Mesenteric fat pad (tissue), 1 donor: ENCODE data around the gene TMEM125. TPM values are rescaled to one million over a fixed set of nuclear protein-coding genes. Genes with fewer than 3 reads are reported as not detected.
A peak's percentile ranks its signal among the peaks of the same experiment; 100 is the strongest.

Source experiments
- DNase-seq: peaks from one replicate; pipeline ENCODE4 v3.0.0-alpha.2; 2020; ENCODE audit warnings: low spot score
- total RNA-seq: library from RNA; stranded (reverse); fragmentation: NEBNext Ultra II Directional; extraction: Animal tissue kit (Norgen Biotek cat#: 25700); gene quantifications from one replicate; pipeline ENCODE4 v1.2.1, GENCODE V29; 2021
- donor health status: DM: yes; HTN: yes; CAD: no.

TMEM125 gene
- total RNA-seq, 1 donor from 2014 or later = not detected

- DNase-seq = no peak
These were observed 19.3 kb downstream of the TMEM125 start for GRCh38 chr1:43288785-43289706.

GRCh38 chr1:43292216-43292615 is 22.4 kb downstream of the TMEM125 start:
- no peak for DNase-seq

GRCh38 chr1:43292679-43293078 is 22.9 kb downstream of the TMEM125 start:
- no peak for DNase-seq

- DNase-seq = no peak
These were observed 23.4 kb downstream of the TMEM125 start for GRCh38 chr1:43293176-43293575.

GRCh38 chr1:43293896-43294760 is 24.3 kb downstream of the TMEM125 start:
- no peak for DNase-seq

GRCh38 chr1:43294761-43295160 is 25.0 kb downstream of the TMEM125 start:
- DNase-seq = no peak

GRCh38 chr1:43296207-43296606 is 26.4 kb downstream of the TMEM125 start:
- no peak for DNase-seq

- DNase-seq = no peak
These were observed 28.3 kb downstream of the TMEM125 start for GRCh38 chr1:43298055-43298454.

- no peak for DNase-seq
These were observed 29.3 kb downstream of the TMEM125 start for GRCh38 chr1:43299101-43299500.

GRCh38 chr1:43300378-43301094 is 30.8 kb downstream of the TMEM125 start, which contains the start of gene TIE1:
TSS of gene TIE1 (plus strand) at chr1:43300982. CDS start at chr1:43301072, 90 bp downstream.
- DNase-seq = no peak

GRCh38 chr1:43302201-43302600 is 32.4 kb downstream of the TMEM125 start:
- DNase-seq = no peak

GRCh38 chr1:43302721-43303470 is 33.1 kb downstream of the TMEM125 start:
- no peak for DNase-seq

GRCh38 chr1:43303471-43304313 is 33.9 kb downstream of the TMEM125 start:
- no peak for DNase-seq

- no peak for DNase-seq
These were observed 34.5 kb downstream of the TMEM125 start for GRCh38 chr1:43304314-43304681.

- DNase-seq = no peak
These were observed 35.1 kb downstream of the TMEM125 start for GRCh38 chr1:43304771-43305300.

GRCh38 chr1:43305461-43305860 is 35.7 kb downstream of the TMEM125 start:
- no peak for DNase-seq

- peak; percentile 22 for DNase-seq
These were observed 36.3 kb downstream of the TMEM125 start for GRCh38 chr1:43305926-43306687.

- DNase-seq = peak; percentile 69
These were observed 37.1 kb downstream of the TMEM125 start for GRCh38 chr1:43306688-43307457.
